Ectodermal cell (in vitro differentiated cells): ENCODE measurements around the gene PRDM4. TPM values are rescaled to one million over a fixed set of nuclear protein-coding genes. Genes with fewer than 3 reads are reported as not detected.

Source experiments
- H3K27ac ChIP-seq: 2 replicates; pipeline ENCODE4 v1.7.0; 2013; ENCODE audit warnings: mild to moderate bottlenecking, low read depth, low read length; ENCODE audit not compliant: insufficient read depth, poor library complexity, severe bottlenecking
- H3K27me3 ChIP-seq: 2 replicates; pipeline ENCODE4 v1.7.0; 2013; ENCODE audit warnings: mild to moderate bottlenecking, low read length; ENCODE audit not compliant: insufficient read depth, control insufficient read depth, poor library complexity, severe bottlenecking
- H3K36me3 ChIP-seq: one replicate; pipeline ENCODE4 v1.7.0; 2013; ENCODE audit warnings: low read length; ENCODE audit not compliant: control insufficient read depth, insufficient read depth
- H3K4me1 ChIP-seq: one replicate; pipeline ENCODE4 v1.7.0; 2013; ENCODE audit warnings: low read length; ENCODE audit not compliant: control insufficient read depth, insufficient read depth
- H3K4me3 ChIP-seq: 2 replicates; pipeline ENCODE4 v1.7.0; 2013; ENCODE audit warnings: low read depth, low read length, control low read depth; ENCODE audit not compliant: insufficient read depth
- H3K9me3 ChIP-seq: 2 replicates; pipeline ENCODE4 v1.7.0; 2013; ENCODE audit warnings: mild to moderate bottlenecking, low read length, moderate library complexity; ENCODE audit not compliant: control insufficient read depth
- WGBS, 2 experiments: methylation state at CpG; one replicate each; pipeline ENCODE4 v1.1.7; 2013; ENCODE audit warnings: missing lambda C conversion rate in 2 of 2; 5-methylcytosine and 5-hydroxymethylcytosine counted together
- polyA plus RNA-seq, 4 experiments: library from polyadenylated mRNA; stranded (reverse); fragments of 50-300 nt; gene quantifications; one replicate each; pipeline ENCODE4 v1.2.3, GENCODE V29; 2013

The PRDM4 gene
- polyA plus RNA-seq (2013, experiment 1 of 4): 21.0 TPM
- 23.6 TPM for polyA plus RNA-seq (2013, experiment 2 of 4)
- polyA plus RNA-seq (2013, experiment 3 of 4): 17.7 TPM
- polyA plus RNA-seq (2013, experiment 4 of 4): 22.0 TPM

- H3K27me3 ChIP-seq: peaks cover 19% of the 10 kb centered on the region
- WGBS, 2 experiments: 0% methylated on average over 83 of the region's 83 CpGs
- H3K27ac ChIP-seq: peak within 1 kb of the TSS; percentile 48
- H3K4me3 ChIP-seq: peak within 1 kb of the TSS; percentile 88
- H3K9me3 ChIP-seq: no peaks in the 10 kb centered on the region
- H3K4me1 ChIP-seq: peaks cover 7% of the 10 kb centered on the region
- H3K36me3 ChIP-seq: peaks cover 14% of the 10 kb centered on the region
Measured at GRCh38 chr12:107760809-107761501, at the start of gene PRDM4. PRDM4 (minus strand) TSS chr12:107761137; CDS start chr12:107760515, 622 bp downstream.

GRCh38 chr12:107807471-107808150, 46.7 kb upstream of the PRDM4 start:
- Histone ChIP-seq H3K4me1 (no peaks in the 10 kb centered on the region), H3K36me3 (no peaks in the 10 kb centered on the region), H3K9me3 (no peaks in the 10 kb centered on the region), H3K27ac (no peak overlapping the region), H3K4me3 (no peak overlapping the region), H3K27me3 (no peaks in the 10 kb centered on the region)
- WGBS, 2 experiments: 66 to 68% methylated on average over 3 of the region's 3 CpGs

- Histone ChIP-seq H3K27ac (no peak overlapping the region), H3K36me3 (no peaks in the 10 kb centered on the region), H3K9me3 (no peaks in the 10 kb centered on the region), H3K27me3 (no peaks in the 10 kb centered on the region), H3K4me3 (no peak overlapping the region), H3K4me1 (no peaks in the 10 kb centered on the region)
- WGBS, 2 experiments: 87 to 91% methylated on average over 22 of the region's 22 CpGs
Measured at GRCh38 chr12:107805488-107806180, 44.7 kb upstream of the PRDM4 start.

- H3K4me3 ChIP-seq: no peak overlapping the region
- WGBS, 2 experiments: 60 to 83% methylated on average over 1 to 2 of the region's 3 CpGs
- no peak overlapping the region for H3K27ac ChIP-seq
- no peaks in the 10 kb centered on the region for H3K9me3 ChIP-seq
- no peaks in the 10 kb centered on the region for H3K4me1 ChIP-seq
- no peaks in the 10 kb centered on the region for H3K36me3 ChIP-seq
- H3K27me3 ChIP-seq: no peaks in the 10 kb centered on the region
Measured at GRCh38 chr12:107803092-107803491, 42.2 kb upstream of the PRDM4 start.

GRCh38 chr12:107801150-107801549, 40.2 kb upstream of the PRDM4 start:
- Histone ChIP-seq H3K9me3 (no peaks in the 10 kb centered on the region), H3K36me3 (no peaks in the 10 kb centered on the region), H3K4me1 (no peaks in the 10 kb centered on the region), H3K27me3 (no peaks in the 10 kb centered on the region), H3K27ac (no peak overlapping the region), H3K4me3 (no peak overlapping the region)

GRCh38 chr12:107798580-107798979, 37.6 kb upstream of the PRDM4 start:
- Histone ChIP-seq H3K4me1 (no peaks in the 10 kb centered on the region), H3K36me3 (no peaks in the 10 kb centered on the region), H3K27ac (no peak overlapping the region), H3K27me3 (peaks cover 6% of the 10 kb centered on the region), H3K9me3 (no peaks in the 10 kb centered on the region), H3K4me3 (no peak overlapping the region)
- WGBS, 2 experiments: 89 to 96% methylated on average over 3 of the region's 3 CpGs

GRCh38 chr12:107794451-107794850, 33.5 kb upstream of the PRDM4 start:
- Histone ChIP-seq H3K27me3 (peaks cover 6% of the 10 kb centered on the region), H3K36me3 (no peaks in the 10 kb centered on the region), H3K4me3 (no peak overlapping the region), H3K4me1 (no peaks in the 10 kb centered on the region), H3K27ac (no peak overlapping the region), H3K9me3 (no peaks in the 10 kb centered on the region)
- 86 to 92% methylated on average over 3 of the region's 3 CpGs for WGBS, 2 experiments

GRCh38 chr12:107791465-107792089, 30.6 kb upstream of the PRDM4 start:
- WGBS, 2 experiments: 80 to 83% methylated on average over 1 of the region's 1 CpG
- H3K27me3 ChIP-seq: peaks cover 6% of the 10 kb centered on the region
- no peaks in the 10 kb centered on the region for H3K4me1 ChIP-seq
- H3K9me3 ChIP-seq: no peaks in the 10 kb centered on the region
- H3K4me3 ChIP-seq: no peak overlapping the region
- H3K36me3 ChIP-seq: no peaks in the 10 kb centered on the region
- no peak overlapping the region for H3K27ac ChIP-seq

GRCh38 chr12:107788690-107789458, 27.9 kb upstream of the PRDM4 start:
- Histone ChIP-seq H3K27ac (no peak overlapping the region), H3K9me3 (no peaks in the 10 kb centered on the region), H3K27me3 (no peaks in the 10 kb centered on the region), H3K36me3 (no peaks in the 10 kb centered on the region), H3K4me1 (no peaks in the 10 kb centered on the region), H3K4me3 (no peak overlapping the region)
- WGBS, 2 experiments: 86% methylated on average over 16 of the region's 17 CpGs
